Stimulated activated CD4-positive, alpha-beta T cell treated with anti-CD3 and anti-CD28 coated beads, Interleukin-2, amount 100 ng/mL, for 4 hours (primary cell): ENCODE measurements around the gene NOC2L.

ENCODE experiments used
- DNase-seq: peaks from one replicate; pipeline ENCODE4 v3.0.0-alpha.2; 2020; ENCODE audit warnings: low read depth

The NOC2L gene

GRCh38 chr1:942864-943533, 16.1 kb downstream of the NOC2L start:
- no peak for DNase-seq

- DNase-seq: no peak
Observed at GRCh38 chr1:942411-942821, 16.6 kb downstream of the NOC2L start.

GRCh38 chr1:941588-942383, 17.3 kb downstream of the NOC2L start:
- no peak for DNase-seq

GRCh38 chr1:941015-941587, 18.0 kb downstream of the NOC2L start:
- DNase-seq: no peak

GRCh38 chr1:940107-941014, 18.7 kb downstream of the NOC2L start:
- no peak for DNase-seq

- DNase-seq: no peak
Observed at GRCh38 chr1:939511-940106, 19.4 kb downstream of the NOC2L start.

- DNase-seq: no peak
Observed at GRCh38 chr1:938711-939489, 20.2 kb downstream of the NOC2L start.

GRCh38 chr1:938088-938683, 20.9 kb downstream of the NOC2L start:
- no peak for DNase-seq

- no peak for DNase-seq
Observed at GRCh38 chr1:937521-937920, 21.5 kb downstream of the NOC2L start.

GRCh38 chr1:936348-937264, 22.4 kb downstream of the NOC2L start:
- no peak for DNase-seq

GRCh38 chr1:935751-936231, 23.3 kb downstream of the NOC2L start:
- no peak for DNase-seq

- no peak for DNase-seq
Observed at GRCh38 chr1:934991-935750, 23.9 kb downstream of the NOC2L start.

GRCh38 chr1:933603-933940, 25.5 kb downstream of the NOC2L start:
- DNase-seq: no peak

- DNase-seq: no peak
Observed at GRCh38 chr1:932776-933602, 26.1 kb downstream of the NOC2L start.

- DNase-seq: no peak
Observed at GRCh38 chr1:932173-932510, 26.9 kb downstream of the NOC2L start.

GRCh38 chr1:931380-932172, 27.5 kb downstream of the NOC2L start:
- no peak for DNase-seq

- DNase-seq: no peak
Observed at GRCh38 chr1:930633-931138, 28.4 kb downstream of the NOC2L start.
